Measurements from ENCODE around the gene ECHS1. TPM values are rescaled to one million over a fixed set of nuclear protein-coding genes. Genes with fewer than 3 reads are reported as not detected.
A peak's percentile ranks its signal among the peaks of the same experiment; 100 is the strongest.
"Not testable (repeated sequence)": the region's sequence is repeated elsewhere in the genome, so short reads cannot be mapped to it uniquely, and the experiment has no call there.

ECHS1 gene
- 10 to 100 TPM; 60.2 to 64.8 TPM for total RNA-seq

DNA sequence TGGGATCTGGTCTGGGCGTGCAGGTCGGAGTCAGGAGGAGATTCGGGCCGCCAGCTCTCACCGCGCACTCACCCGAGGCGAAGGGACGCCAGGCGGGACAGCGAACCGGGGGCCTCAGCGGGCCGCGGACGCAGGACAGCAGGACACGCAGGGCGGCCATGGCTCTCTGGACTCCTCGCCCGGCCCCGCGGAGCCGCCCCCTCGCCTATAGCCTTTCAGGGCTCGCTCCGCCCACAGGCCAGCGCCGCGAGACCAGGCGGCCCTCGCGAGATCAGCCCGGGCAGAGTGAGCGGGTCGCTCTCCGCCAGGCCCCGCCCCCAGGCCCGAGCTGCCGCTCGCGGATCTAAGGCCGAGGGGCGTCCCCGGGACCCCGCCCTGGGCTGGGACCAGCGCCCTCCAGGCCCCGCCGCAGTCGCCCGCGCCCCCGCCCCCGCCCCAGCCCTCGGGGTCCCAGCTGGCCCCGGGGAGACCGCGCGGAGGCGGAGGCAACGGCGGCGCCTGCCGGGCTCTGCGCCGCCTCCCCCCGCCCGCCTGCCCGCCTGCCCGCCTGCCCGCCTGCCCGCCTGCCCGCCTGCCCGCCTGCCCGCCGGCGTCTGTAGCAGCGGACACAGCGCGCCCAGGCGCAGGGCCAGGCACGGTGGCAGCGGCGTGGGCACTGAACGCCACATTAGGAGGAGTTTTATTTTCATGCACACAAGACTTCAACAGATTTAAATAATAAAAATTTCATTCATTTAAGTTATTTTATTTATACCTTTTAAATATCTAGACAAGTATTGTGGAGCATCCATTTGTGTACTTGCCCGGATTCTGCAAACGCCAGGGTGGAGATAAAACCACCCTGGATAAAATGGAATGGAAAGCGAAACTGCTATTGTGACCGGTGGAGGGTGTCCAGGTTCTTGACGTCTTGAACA, at the start of gene ECHS1:
TSS of gene ECHS1 (minus strand) at position 181 of the 917 bp plus-strand sequence. CDS start at position 160, 21 bp downstream.
- intact Hi-C loops (cut with micrococcal nuclease): loop anchor here (1.0 to 5.0 kb wide), 3 partner anchors 15 to 111 kb away; partner anchors contain the start of genes FUOM and MTG1
- no peaks in the 10 kb centered on the region for H3K27me3 Mint-ChIP-seq
- no peaks in the 10 kb centered on the region for H3K9me3 Mint-ChIP-seq
- peak within 1 kb of the TSS; percentile 81 for H3K4me3 Mint-ChIP-seq
- ChIA-PET POLR2A (interaction anchor here (1.6 kb wide), 1 partner anchor 17 kb away, joined by 10 read pairs; no protein-coding TSS in a partner anchor), CTCF (interaction anchor here (1.3 kb wide), 1 partner anchor 44 kb away, joined by 3 read pairs; no protein-coding TSS in a partner anchor)
- DNase-seq: peak; percentile 96
- peaks cover 6% of the 10 kb centered on the region for H3K4me1 Mint-ChIP-seq (ENCODE audit: low read depth)
- peaks cover 8% of the 10 kb centered on the region for H3K36me3 Mint-ChIP-seq
- H3K27ac Mint-ChIP-seq: peak within 1 kb of the TSS; percentile 33

DNA sequence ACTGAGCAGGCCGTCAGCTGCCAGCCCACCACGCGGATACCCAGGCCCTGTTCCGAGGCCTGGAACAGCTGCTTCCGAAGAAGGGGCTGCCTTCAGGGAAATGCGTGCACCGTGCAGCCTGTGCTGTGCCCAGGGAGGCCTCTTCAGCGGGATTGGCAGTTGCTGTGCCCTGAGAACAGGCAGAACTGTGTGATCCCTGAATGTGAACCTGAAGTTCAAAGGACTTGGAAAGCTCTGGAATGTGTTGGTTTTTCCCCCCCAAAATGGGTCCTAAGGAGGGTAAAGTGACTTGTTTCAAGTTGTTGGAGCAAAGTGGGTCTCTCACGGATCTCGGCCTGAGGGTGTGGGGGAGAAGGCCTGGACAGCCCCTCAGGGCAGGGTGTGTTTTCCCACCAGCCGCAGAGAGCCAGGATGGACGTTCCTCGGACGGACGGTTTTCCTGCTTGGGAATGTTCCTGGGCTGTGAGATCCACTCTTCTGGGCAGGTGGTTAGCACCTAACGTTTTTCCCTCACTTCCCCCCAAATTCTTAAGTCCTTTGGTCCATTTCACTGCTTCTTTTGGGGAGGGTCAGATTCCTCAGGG, 49.2 kb upstream of the ECHS1 start:
- peaks cover 2% of the 10 kb centered on the region for H3K27me3 Mint-ChIP-seq
- no peaks in the 10 kb centered on the region for H3K9me3 Mint-ChIP-seq
- H3K4me1 Mint-ChIP-seq (ENCODE audit: low read depth): peaks cover 2% of the 10 kb centered on the region
- intact Hi-C loops (cut with micrococcal nuclease): no loop called here
- peaks cover 9% of the 10 kb centered on the region for H3K36me3 Mint-ChIP-seq
- no peak for DNase-seq
- no peak overlapping the region for H3K4me3 Mint-ChIP-seq
- CTCF ChIA-PET: interaction anchor here (1.9 kb wide), 1 partner anchor 15 kb away, joined by 9 read pairs; no protein-coding TSS in a partner anchor
- POLR2A ChIA-PET: no interaction called here
- no peak overlapping the region for H3K27ac Mint-ChIP-seq

DNA sequence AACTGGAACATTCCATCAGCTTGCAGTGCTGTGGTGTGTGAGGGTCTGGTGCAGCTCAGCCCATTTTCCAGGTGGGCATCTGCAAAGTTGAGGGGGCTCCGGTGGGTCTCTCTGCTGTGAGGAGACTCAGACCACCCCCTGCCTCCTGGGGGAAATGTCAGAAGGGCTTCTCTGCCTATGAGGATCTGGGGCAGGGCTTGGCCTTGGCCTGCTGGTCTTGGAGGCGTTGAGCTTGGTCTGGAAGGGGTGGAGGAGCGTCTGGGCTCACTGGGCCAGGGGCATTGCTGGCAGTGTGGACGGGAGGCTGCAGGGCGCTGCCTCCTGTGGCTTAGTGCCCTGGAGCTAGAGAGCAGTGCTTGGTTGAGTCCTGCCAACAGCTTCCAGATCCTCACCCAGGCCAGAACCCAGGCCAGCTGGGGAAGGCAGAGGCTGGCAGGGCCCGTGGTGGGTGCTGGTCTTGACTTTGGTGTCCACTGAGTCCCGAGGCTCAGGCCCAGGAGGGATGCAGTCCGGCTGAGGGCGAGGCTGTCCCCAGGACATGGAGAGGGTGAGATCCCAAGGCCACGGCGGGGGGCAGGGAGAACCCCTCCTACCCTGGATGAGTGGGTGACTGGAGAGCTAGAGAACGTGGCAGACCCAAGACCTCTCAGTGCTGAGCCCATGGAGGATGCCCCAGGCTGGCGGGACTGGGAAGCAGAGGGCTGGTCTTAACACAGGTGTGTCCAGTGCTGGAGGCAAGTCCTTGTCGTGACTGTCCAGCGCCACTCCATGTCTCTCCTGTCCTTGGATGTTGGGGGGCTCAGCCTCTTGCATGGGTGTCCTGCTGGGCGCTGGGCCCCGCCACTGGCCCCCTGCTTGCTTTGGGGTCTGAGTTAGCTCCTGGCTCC, 48.4 kb upstream of the ECHS1 start:
- Mint-ChIP-seq H3K4me3 (no peak overlapping the region), H3K27me3 (peaks cover 2% of the 10 kb centered on the region)
- CTCF ChIA-PET: interaction anchor here (1.9 kb wide), 1 partner anchor 16 kb away, joined by 9 read pairs; no protein-coding TSS in a partner anchor

DNA sequence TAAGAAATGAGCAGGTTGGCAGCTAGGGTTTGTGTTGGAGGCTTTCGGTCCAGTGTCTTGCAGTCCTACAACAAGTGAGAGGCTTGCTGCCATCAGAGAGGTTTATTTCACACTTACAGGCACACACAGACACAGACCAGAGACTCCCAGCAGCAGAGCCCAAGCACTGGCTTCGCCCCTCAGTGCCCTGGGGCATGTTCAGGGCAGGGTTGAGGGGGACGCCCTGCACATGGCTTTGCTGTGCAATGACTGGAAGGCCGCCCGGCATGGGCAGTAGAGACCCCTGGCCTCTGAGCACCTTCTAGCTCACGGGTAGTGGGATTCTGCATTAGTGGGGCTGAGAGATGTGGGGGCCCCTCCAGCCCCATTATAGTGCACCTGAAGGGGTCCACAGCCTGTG, 47.4 kb upstream of the ECHS1 start:
- ChIA-PET POLR2A (no interaction called here), CTCF (interaction anchor here (0.7 to 1.9 kb wide), 2 partner anchors 17 to 91 kb away, joined by 3 to 9 read pairs; no protein-coding TSS in a partner anchor)
- peaks cover 2% of the 10 kb centered on the region for H3K4me1 Mint-ChIP-seq (ENCODE audit: low read depth)
- H3K9me3 Mint-ChIP-seq: peaks cover 2% of the 10 kb centered on the region
- no peak overlapping the region for H3K4me3 Mint-ChIP-seq
- no peak overlapping the region for H3K27ac Mint-ChIP-seq
- H3K36me3 Mint-ChIP-seq: peaks cover 15% of the 10 kb centered on the region
- intact Hi-C loops (cut with micrococcal nuclease): no loop called here
- DNase-seq: no peak
- H3K27me3 Mint-ChIP-seq: peaks cover 2% of the 10 kb centered on the region

More for the DNA sequence above, 48.4 kb upstream of the ECHS1 start:
- no peak for DNase-seq
- POLR2A ChIA-PET: no interaction called here
- peaks cover 2% of the 10 kb centered on the region for H3K4me1 Mint-ChIP-seq (ENCODE audit: low read depth)
- no peaks in the 10 kb centered on the region for H3K9me3 Mint-ChIP-seq
- peaks cover 9% of the 10 kb centered on the region for H3K36me3 Mint-ChIP-seq
- intact Hi-C loops (cut with micrococcal nuclease): no loop called here
- no peak overlapping the region for H3K27ac Mint-ChIP-seq

DNA sequence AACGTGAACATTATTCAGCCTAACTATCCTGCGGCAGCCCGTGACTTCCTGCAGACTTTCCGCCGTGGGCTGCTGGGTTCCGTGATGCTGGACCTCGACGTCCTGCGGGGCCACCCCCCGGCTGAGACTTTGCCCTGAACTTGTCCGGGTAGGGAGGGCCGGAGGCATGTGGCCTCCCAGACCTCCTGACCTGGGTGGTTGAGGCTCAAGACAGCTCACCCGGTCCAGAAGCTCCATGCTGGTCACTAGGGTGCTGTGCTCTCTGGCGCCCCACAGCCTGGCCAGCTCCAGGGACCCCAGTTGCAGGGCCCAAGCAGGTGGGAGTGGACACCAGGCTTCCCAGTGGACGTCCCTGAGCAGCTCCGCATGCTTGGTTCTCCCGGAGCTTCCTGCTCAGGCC, 46.9 kb upstream of the ECHS1 start:
- ChIA-PET POLR2A (interaction anchor here (0.9 kb wide), 1 partner anchor 90 kb away, joined by 3 read pairs; no protein-coding TSS in a partner anchor), CTCF (interaction anchor here (0.7 to 1.0 kb wide), 2 partner anchors 19 to 90 kb away, joined by 3 read pairs; no protein-coding TSS in a partner anchor)

DNA sequence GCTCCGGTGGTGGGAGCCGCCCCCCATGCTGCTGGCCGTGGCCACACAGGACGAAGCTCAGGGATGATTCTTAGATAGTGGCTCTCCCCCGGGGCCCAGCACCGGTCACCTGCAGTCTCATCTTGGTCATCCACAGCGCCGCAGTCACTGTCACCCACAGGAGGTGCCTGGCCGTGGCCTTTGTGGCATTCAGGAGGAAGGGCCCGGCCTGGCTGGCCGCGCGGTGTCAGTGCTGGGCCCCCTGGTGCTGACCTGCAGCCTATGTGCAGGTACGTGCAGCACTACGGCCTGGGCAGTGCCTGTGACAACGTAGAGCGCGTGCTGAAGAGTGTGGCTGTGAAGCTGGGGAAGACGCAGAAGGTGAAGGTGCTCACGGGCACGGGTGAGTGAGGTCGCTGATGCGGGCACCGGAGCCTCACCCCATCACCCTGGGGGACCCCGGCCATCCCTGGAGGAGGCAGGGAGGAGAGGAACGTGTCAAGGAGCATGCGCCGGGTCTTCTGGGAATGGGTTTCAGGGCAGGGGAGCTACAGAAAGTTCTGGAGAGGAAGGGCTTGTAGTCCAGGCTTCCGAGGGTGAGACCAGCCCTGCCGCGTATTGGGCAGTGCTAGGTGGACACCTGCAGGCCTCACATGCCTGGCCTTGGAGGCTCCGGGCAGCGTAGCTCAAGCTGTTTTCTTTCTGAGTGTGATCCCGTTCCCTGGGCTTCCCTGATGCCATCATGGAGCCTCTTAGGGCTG, 46.2 kb upstream of the ECHS1 start:
- CTCF ChIA-PET: interaction anchor here (1.0 to 1.2 kb wide), 2 partner anchors 18 to 20 kb away, joined by 3 read pairs; no protein-coding TSS in a partner anchor
- Mint-ChIP-seq H3K27ac (no peak overlapping the region), H3K27me3 (peaks cover 2% of the 10 kb centered on the region), H3K36me3 (peaks cover 23% of the 10 kb centered on the region), H3K9me3 (peaks cover 2% of the 10 kb centered on the region), H3K4me3 (no peak overlapping the region), H3K4me1 (ENCODE audit: low read depth) (peaks cover 2% of the 10 kb centered on the region)
- intact Hi-C loops (cut with micrococcal nuclease): no loop called here
- DNase-seq: no peak
- POLR2A ChIA-PET: interaction anchor here (0.9 kb wide), 1 partner anchor 90 kb away, joined by 3 read pairs; no protein-coding TSS in a partner anchor

More for the DNA sequence above, 46.9 kb upstream of the ECHS1 start:
- no peak for DNase-seq
- intact Hi-C loops (cut with micrococcal nuclease): no loop called here
- H3K4me3 Mint-ChIP-seq: no peak overlapping the region
- H3K27me3 Mint-ChIP-seq: peaks cover 2% of the 10 kb centered on the region
- peaks cover 2% of the 10 kb centered on the region for H3K4me1 Mint-ChIP-seq (ENCODE audit: low read depth)
- peaks cover 20% of the 10 kb centered on the region for H3K36me3 Mint-ChIP-seq
- peaks cover 2% of the 10 kb centered on the region for H3K9me3 Mint-ChIP-seq
- H3K27ac Mint-ChIP-seq: peak overlapping the region; percentile 28

DNA sequence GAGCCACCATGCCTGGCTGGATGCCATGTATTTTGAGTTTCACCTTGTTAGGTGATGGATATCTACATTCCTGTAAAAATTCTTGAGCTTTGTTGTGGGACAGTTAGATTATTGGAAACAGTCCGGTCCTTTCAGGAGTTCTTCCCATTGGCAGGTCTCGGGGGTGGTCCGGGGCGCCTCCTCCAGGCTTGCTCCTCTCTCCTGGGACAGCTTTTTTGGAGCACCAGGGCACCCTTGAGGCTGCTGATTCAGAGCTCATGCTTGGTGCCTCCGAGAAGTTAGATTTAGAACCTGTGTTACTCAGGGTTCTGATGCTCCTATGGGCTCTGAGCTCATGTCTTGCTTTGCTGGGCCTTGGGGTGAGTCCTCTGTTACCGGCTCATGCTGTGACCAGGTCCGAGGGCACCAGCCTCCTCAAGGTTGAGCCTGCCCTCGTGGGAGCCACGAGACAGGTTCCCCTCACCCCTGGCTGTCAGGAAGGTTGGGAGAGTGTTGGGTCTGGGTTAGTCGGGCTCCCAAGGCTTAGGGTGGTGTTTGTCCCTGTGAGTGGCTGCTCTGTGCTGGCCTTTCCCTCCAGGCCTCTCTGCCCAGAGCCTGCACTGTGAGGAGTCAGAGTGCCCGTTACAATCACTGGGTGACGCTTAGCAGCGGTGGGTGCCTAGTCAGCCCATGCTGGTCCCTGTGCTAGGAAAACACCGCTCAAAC, 45.3 kb upstream of the ECHS1 start:
- Mint-ChIP-seq H3K36me3 (peaks cover 26% of the 10 kb centered on the region), H3K9me3 (peaks cover 2% of the 10 kb centered on the region), H3K4me1 (ENCODE audit: low read depth) (peaks cover under 1% of the 10 kb centered on the region), H3K27me3 (peaks cover 2% of the 10 kb centered on the region), H3K27ac (no peak overlapping the region), H3K4me3 (no peak overlapping the region)
- intact Hi-C loops (cut with micrococcal nuclease): no loop called here
- CTCF ChIA-PET: interaction anchor here (1.2 kb wide), 1 partner anchor 19 kb away, joined by 3 read pairs; no protein-coding TSS in a partner anchor
- no peak for DNase-seq
- POLR2A ChIA-PET: interaction anchor here (1.2 kb wide), 1 partner anchor 22 kb away, joined by 4 read pairs; no protein-coding TSS in a partner anchor

DNA sequence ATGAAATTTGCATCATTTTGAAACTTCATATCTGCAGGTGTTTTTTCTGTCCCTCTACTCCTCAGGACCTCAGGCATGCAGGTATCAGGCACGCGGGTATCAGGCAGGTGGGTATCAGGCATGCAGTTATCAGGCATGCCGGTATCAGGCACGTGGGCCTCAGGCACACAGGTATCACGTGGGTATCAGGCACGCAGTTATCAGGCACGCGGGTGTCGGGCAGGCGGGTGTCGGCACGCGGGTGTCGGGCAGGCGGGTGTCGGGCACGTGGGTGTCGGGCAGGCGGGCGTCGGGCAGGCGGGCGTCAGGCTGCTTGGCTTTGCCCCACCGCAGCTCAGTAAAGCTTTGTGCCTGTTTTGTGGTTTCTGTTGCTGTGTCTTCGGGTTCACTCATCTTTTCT, 42.6 kb upstream of the ECHS1 start:
- peaks cover 53% of the 10 kb centered on the region for H3K36me3 Mint-ChIP-seq
- H3K27me3 Mint-ChIP-seq: no peaks in the 10 kb centered on the region
- no peak overlapping the region for H3K27ac Mint-ChIP-seq
- POLR2A ChIA-PET: no interaction called here
- no peaks in the 10 kb centered on the region for H3K4me1 Mint-ChIP-seq (ENCODE audit: low read depth)
- peaks cover 24% of the 10 kb centered on the region for H3K9me3 Mint-ChIP-seq
- intact Hi-C loops (cut with micrococcal nuclease): no loop called here
- no peak for DNase-seq
- no peak overlapping the region for H3K4me3 Mint-ChIP-seq
- CTCF ChIA-PET: no interaction called here

DNA sequence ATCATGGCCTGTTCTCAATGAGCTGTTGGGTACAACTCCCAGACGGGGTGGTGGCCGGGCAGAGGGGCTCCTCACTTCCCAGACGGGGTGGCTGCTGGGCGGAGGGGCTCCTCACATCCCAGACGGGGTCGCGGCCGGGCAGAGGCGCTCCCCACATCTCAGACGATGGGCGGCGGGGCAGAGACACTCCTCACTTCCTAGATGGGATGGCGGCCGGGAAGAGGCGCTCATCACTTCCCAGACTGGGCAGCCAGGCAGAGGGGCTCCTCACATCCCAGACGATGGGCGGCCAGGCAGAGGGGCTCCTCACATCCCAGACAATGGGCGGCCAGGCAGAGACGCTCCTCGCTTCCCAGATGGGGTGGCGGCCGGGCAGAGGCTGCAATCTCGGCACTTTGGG, 41.2 kb upstream of the ECHS1 start:
- H3K4me1 Mint-ChIP-seq (ENCODE audit: low read depth); DNase-seq; POLR2A ChIA-PET; CTCF ChIA-PET; intact Hi-C loops (cut with micrococcal nuclease); H3K27me3 Mint-ChIP-seq; H3K27ac Mint-ChIP-seq; H3K4me3 Mint-ChIP-seq: not testable (repeated sequence)
- Mint-ChIP-seq H3K36me3 (peaks cover 64% of the 10 kb centered on the region), H3K9me3 (peaks cover 29% of the 10 kb centered on the region)

DNA sequence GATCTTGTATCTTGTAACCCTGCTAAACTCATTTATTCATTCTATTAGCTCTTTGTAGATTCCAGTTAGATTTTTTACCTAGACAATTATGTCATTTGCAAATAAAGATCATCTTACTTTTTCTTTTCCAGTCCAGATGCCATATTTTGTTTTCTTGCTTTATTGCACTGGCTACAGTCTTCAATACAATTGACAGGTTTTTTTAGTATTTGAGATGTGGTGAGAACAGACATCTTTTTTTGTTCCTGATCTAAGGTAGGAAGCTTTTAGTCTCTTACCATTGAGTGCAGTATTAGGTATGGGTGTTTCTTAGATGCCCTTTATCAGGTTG, 39.2 kb upstream of the ECHS1 start:
- Mint-ChIP-seq H3K36me3 (peaks cover 72% of the 10 kb centered on the region), H3K4me3 (no peak overlapping the region), H3K27ac (no peak overlapping the region), H3K9me3 (peaks cover 29% of the 10 kb centered on the region), H3K27me3 (no peaks in the 10 kb centered on the region), H3K4me1 (ENCODE audit: low read depth) (peaks cover 12% of the 10 kb centered on the region)
- no peak for DNase-seq
- ChIA-PET POLR2A (interaction anchor here (1.2 kb wide), 1 partner anchor 83 kb away, joined by 3 read pairs; no protein-coding TSS in a partner anchor), CTCF (interaction anchor here (2.1 kb wide), 1 partner anchor 25 kb away, joined by 5 read pairs; no protein-coding TSS in a partner anchor)
- intact Hi-C loops (cut with micrococcal nuclease): no loop called here
